ENCODE results near the gene ESRRG.

ESRRG gene

GRCh38 chr1:216723274-216723780 lies at the start of gene ESRRG:
Gene ESRRG, minus strand, starts transcription at chr1:216723429. Its CDS starts 130 bp downstream, at chr1:216723299.
- peak; percentile 77 for DNase-seq (ENCODE audit: low spot score)

DNA sequence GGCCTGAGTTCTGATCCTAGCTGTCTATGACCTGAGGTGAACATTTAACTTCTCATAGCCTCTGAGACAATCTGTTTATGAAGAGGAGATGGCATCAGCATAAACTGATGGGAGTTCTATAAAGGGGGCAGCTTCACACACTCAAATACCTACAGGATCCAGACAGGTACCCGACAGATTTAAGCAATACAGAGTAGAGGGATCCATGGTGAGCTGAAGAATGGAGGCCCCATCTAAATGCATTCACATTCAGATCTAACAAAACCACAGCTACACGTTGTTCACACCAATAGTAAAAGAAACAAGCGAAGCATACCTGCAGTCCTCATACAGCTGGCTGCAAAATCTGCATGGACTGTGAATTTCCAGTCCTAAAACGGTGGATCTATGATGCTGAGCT lies 48.7 kb upstream of the ESRRG start:
- DNase-seq (ENCODE audit: low spot score), result peak; percentile 6

GRCh38 chr1:216766633-216767327 lies 43.6 kb upstream of the ESRRG start:
- DNase-seq (ENCODE audit: low spot score), result no peak

- DNase-seq (ENCODE audit: low spot score), result no peak
Measured at GRCh38 chr1:216765346-216766300, 42.4 kb upstream of the ESRRG start.

GRCh38 chr1:216758161-216758560 lies 34.9 kb upstream of the ESRRG start:
- DNase-seq (ENCODE audit: low spot score), result no peak

DNA sequence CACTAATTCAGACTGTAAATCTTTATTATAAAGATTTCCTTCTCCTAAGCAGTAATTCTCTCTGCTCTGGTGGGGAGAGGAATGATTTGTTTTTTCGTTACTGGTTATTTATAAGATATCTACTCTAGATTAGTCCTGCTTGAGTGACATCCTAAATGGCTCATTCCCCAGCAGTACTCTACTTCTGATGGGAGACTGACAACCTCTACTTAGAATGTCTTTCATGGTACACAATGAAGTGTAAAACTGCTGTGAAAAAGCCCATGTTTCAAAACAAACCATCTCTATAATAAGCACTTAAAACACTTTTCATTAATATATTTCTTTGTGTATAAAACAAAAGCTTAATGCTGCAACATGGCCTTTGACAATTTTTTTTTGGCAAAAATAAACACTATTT lies 33.9 kb upstream of the ESRRG start:
- DNase-seq (ENCODE audit: low spot score), result no peak

GRCh38 chr1:216750961-216751360 lies 27.7 kb upstream of the ESRRG start:
- DNase-seq (ENCODE audit: low spot score), result no peak

DNA sequence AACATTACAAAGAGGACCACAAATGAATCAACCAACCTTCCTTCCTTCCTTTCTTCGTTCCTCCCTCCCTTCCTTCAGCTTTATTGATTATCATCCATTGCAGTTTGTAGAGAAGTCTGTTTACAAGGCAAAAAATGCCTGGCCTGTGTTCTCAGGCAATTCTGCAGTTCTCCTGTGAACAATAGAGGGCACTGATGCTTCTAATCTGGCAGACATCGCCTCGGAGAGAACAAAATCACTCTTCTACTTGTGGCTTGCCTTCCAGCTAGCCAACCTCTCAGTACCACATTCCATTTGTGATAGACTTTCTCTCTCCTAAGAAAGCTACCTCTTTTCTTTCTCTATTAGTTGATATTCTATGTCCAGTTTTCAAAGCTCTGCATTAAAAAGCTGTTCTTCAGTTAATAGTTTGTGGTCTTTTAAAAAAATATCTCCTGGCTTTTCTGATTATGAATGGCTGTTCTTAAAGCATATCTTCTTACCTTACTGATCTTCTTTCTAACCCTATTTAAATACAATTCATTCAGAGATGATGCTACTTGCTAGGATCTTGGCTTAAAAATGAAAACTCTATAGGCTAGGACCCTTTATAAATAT lies 26.9 kb upstream of the ESRRG start:
- peak; percentile 48 for DNase-seq (ENCODE audit: low spot score)

GRCh38 chr1:216749232-216749631 lies 26.0 kb upstream of the ESRRG start:
- no peak for DNase-seq (ENCODE audit: low spot score)

- no peak for DNase-seq (ENCODE audit: low spot score)
Measured at GRCh38 chr1:216742625-216743024, 19.4 kb upstream of the ESRRG start.

DNA sequence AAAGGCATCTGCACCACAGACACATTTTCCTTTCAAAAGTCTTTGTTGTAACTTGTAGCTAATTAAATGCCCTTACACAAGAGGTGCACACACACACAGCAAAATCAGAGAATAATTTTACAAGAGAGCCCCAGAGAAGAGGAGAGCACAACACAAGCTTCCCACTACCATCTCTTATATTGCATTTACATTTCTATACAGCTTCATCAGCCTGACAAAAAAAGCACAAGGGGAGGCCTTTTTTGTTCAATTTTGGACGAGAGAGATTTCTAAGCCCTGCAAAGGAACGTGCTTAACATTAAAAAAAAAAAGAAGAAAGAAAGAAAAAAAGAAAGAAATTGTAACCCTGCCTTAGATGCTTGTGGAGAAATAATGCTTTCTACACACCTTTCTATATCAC lies 17.1 kb upstream of the ESRRG start:
- DNase-seq (ENCODE audit: low spot score), result no peak

DNA sequence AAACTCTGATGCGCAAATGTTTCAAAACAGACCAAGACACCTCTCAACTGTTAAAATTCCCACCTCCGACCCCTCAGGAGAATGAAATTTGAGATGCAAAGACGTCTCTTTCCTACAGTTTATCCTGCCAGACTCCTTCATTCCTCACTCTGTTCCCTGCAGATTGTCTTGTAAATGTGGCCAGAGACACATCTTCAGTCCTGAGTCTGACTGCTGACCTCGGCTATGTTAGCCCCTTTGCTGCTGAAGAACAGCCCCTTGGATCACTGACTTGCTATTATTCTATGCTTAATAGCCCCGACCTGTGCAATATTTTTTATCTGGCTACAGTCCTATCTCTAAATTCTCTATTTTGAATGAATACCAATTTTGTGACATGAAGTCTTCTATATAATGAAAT lies 16.6 kb upstream of the ESRRG start:
- peak; percentile 31 for DNase-seq (ENCODE audit: low spot score)

DNA sequence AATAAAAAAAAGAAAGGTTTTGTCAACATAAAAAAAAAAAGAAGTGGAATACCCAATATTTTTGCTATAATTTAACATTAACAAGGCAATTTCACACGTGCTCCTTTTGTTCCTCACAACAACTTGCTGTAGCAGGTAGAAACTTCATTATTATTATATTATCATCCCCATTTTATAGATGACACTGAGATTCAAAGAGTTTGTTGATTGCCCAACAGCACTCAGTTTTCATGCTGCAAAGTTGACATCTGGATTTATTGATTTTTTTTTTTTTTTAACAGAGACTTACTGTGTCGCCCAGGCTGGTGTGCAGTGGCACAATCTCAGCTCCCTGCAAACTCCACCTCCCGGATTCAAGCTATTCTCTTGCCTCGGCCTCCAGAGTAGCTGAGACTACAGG lies 8.9 kb upstream of the ESRRG start:
- DNase-seq (ENCODE audit: low spot score), result no peak

GRCh38 chr1:216731562-216731961 lies 8.3 kb upstream of the ESRRG start:
- DNase-seq (ENCODE audit: low spot score), result no peak

DNA sequence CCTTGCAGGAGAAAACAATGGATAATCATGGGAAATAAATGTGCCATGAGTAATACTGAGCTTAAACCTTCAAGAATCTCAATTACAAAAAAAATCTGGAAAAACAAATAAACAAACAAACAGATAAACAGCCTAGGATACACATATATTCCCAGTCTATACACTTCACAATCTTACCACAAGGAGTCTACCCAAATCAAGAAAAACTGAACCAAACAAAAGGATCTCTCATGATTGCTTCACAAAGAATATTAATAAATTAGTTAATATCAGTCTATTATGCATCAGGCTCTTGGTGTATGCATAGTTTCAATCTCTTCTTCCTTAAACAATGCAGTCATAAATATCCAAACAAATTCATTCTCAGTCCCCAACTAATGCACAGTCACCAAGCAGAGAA lies 3.2 kb upstream of the ESRRG start:
- no peak for DNase-seq (ENCODE audit: low spot score)

DNA sequence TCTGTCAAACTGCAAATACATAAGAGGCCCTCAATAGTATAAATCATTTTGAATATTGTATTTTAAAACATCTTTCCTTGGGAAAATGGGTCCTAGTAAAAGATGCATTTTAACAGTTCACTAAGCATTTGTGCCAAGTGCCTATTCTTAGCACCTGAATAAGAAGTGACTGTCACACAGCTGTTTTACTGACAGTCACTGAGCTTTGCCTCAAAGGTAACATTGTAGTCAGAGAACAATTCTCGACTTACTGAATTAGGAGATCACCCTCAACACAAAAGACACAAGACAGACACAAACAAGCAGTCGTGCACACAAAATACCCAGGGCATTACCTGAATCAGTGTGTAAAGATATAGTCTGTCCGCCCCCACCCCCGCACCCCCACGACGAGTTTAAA lies 408 bp downstream of the ESRRG start:
- no peak for DNase-seq (ENCODE audit: low spot score)

GRCh38 chr1:216721863-216722262 lies 1.4 kb downstream of the ESRRG start:
- DNase-seq (ENCODE audit: low spot score), result no peak

DNA sequence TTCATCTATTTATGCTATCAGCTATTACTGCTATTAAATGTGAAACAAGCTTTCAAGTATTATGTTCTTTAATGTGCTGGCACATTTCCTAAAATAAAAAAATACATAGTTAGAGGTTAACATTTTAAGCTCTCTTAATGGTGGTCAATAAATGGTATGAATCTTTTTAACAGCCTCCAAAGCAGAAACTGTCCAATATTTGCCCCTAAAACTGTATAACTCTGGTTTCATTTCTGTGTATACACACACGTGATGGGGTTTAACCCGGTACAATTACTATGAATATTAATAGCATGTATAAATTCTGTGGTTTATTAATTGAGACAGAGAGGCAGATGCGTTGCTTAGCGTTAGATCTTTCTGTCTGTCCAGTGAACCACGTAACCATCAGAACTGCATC lies 2.2 kb downstream of the ESRRG start:
- no peak for DNase-seq (ENCODE audit: low spot score)

- DNase-seq (ENCODE audit: low spot score), result no peak
Measured at GRCh38 chr1:216711712-216712111, 11.5 kb downstream of the ESRRG start.

- DNase-seq (ENCODE audit: low spot score), result no peak
Measured at GRCh38 chr1:216710598-216711333, 12.5 kb downstream of the ESRRG start.

DNA sequence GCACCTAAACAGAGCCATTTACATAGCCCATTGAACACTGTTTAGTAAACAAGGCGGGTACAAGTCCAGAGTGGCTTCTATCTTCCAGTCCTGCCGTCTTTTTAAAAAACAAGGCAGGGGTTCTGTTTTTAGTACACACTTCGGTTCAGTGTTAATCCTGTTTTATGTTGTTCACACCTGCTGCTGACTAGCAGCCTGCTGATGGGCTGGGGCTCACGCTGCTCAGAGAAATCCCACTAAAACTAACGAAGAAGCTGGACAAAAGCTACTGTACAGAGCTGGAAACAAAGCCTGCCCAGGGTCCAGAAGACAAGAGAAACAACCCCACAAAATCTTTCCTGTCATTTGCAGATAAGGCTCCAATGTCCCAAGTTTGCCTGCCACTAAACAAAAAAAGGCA lies 13.2 kb downstream of the ESRRG start:
- DNase-seq (ENCODE audit: low spot score), result no peak

DNA sequence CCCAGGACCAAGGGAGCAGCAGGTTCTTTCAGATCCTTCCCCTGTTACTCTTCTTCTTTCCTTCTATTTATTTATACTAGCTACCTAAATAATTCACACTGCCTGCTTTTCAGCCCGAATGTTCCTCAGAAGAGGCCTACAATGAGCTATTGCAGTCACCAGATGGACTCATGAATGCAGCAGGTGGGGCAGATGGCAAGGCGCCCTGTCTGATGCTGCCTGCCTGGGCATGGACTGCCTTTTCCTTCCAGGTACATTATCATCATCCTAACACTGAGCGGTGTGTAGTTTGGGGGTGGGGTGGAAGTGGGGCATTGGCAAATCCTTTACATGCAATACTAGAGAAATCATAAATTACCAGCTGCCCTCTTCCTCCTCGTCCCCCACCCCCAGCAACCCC lies 17.6 kb downstream of the ESRRG start:
- no peak for DNase-seq (ENCODE audit: low spot score)

Data from iPS-NIHi11 (cell line).